Fibroblast of pulmonary artery (primary cell): ENCODE results near the gene PRKCE.
A peak's percentile ranks its signal among the peaks of the same experiment; 100 is the strongest.

Experiments used
- DNase-seq: peaks from one replicate; pipeline ENCODE4 v3.0.0-alpha.2; 2010; ENCODE audit warnings: low read depth
- H3K4me3 ChIP-seq: replicated peaks from 2 replicates; pipeline ENCODE4 v1.5.1; 2011; ENCODE audit warnings: low read depth, mild to moderate bottlenecking, control low read depth, low read length, moderate library complexity
- CTCF ChIP-seq: IDR thresholded peaks from 2 replicates; pipeline ENCODE4 v1.5.1; 2011; ENCODE audit warnings: mild to moderate bottlenecking, control low read depth, low read length, inconsistent platforms; ENCODE audit errors: missing control alignments

The PRKCE gene

GRCh38 chr2:45765728-45766254 lies 114.3 kb downstream of the PRKCE start:
- no peak overlapping the region for H3K4me3 ChIP-seq
- peak; percentile 46 for DNase-seq
- TF ChIP-seq CTCF: no peak

DNA sequence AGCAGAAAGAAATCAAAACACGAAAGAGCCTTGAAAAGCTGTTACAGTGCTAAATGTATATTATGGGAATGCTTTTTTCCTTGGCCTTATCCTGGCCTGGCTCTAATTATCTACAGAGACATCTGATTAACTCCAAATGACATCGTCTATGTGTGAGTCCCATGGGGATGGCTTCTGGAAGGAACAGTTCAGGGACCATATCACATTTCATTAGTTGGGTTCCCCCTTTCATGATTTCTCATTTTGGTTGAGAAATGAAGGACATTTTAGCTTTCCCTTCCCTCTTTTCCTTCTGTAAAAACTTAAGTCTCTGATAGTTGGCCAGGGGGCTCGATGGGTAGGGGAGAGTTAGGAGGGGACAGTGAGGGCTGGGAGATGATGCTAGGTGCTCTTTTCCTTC lies 116.7 kb downstream of the PRKCE start:
- H3K4me3 ChIP-seq: no peak overlapping the region
- TF ChIP-seq CTCF: no peak
- no peak for DNase-seq

DNA sequence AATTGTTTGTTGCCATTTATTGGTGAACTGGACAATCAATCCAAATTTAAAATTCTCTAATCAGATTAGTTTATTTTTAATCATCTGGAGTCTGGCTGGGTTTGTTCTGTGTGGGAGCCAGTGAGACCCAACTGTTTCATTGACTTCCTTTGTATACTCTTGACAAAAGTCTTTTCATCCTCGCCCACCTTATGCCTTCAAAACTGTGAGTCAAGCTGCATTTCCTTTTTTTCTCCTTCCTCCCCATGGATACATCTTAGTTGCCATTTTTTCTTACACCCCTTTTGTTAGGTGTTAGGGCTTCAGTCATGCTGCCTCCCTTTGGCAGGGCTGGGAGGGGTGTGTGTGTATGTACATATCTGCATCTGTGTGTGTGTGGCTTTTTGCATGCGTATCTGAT lies 117.6 kb downstream of the PRKCE start:
- no peak for DNase-seq
- H3K4me3 ChIP-seq: no peak overlapping the region

DNA sequence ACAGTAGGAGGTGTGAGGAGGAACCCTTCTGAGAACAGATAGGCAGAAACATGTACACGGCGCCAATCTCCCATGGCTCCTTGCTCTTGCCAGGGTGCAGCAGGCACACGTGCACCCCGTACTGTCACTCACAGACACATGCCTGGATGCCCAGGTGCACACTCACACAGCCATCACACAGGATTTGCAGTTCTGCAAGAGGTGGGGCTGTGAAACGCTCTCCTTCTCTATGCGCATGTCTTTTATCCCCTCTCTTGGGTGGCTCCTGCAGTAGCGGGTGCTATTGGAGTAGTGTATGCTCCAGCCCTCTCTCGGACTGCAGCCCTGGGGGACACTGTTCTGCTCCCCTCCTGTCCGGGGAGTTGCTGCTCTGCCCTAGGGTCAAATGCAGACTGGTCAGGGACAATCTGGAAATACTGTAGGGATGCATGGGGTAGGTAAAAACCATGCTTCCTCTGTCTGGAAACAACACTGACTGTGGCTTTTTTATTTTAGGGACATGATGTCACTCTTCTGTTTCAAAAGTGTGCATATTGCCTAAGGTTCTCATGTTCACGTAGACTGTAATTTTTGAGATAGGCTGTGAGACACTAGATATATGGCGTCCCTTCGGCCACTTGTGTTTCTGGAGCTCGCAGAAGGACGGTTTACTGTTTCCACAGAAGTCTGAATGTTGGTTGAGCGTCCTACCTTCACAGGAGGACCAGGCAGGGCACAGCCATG lies 118.5 kb downstream of the PRKCE start:
- no peak overlapping the region for H3K4me3 ChIP-seq
- no peak for TF ChIP-seq CTCF
- no peak for DNase-seq

More for the DNA sequence above, 117.6 kb downstream of the PRKCE start:
- TF ChIP-seq CTCF: no peak

DNA sequence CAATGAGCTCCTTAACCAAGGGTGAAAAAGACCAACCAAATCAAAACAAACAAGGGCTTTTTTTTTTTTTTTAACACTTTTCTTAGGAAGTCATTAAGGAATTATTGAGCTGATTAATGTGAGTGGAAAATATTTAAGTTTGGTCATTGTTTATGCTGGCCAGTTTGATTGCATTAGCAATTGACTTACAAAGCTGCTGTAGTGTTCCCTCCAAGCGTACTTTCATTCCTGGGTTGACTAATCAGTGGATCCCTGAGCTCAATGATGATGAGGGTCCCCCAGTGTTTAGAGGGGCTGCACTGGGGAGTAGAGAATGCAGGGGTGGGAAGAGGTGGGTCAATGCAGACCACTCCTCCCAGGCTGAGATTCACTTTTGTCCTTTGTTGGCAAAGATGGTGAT lies 119.3 kb downstream of the PRKCE start:
- no peak overlapping the region for H3K4me3 ChIP-seq
- DNase-seq: no peak
- TF ChIP-seq CTCF: no peak

GRCh38 chr2:45771261-45771660 lies 119.8 kb downstream of the PRKCE start:
- no peak overlapping the region for H3K4me3 ChIP-seq

More at GRCh38 chr2:45771261-45771660, 119.8 kb downstream of the PRKCE start:
- DNase-seq: no peak
- TF ChIP-seq CTCF: no peak
